DND-41 (cell line): ENCODE data around the gene APOBEC3H.
"Not testable (repeated sequence)": the region's sequence is repeated elsewhere in the genome, so short reads cannot be mapped to it uniquely, and the experiment has no call there.

Experiments used
- ATAC-seq: fragments of 200-7000 bp; cut with Tn5 transposase; 3 replicates; pipeline ENCODE4 v1.9.1; 2021; ENCODE audit warnings: low read depth; ENCODE audit not compliant: insufficient read depth
- DNase-seq: peaks from one replicate; pipeline ENCODE4 v3.0.0-alpha.2; 2020
- H2AFZ ChIP-seq: 2 replicates; pipeline ENCODE4 v1.6.0; 2012; ENCODE audit warnings: low read depth, low read length
- H3K27ac ChIP-seq: 2 replicates; pipeline ENCODE4 v1.5.1; 2012; ENCODE audit warnings: low read length, inconsistent platforms
- H3K27me3 ChIP-seq: fragments of 200-600 bp; sonication (generic); 2 replicates; pipeline ENCODE4 v1.6.0; 2012; ENCODE audit warnings: low read length, mild to moderate bottlenecking, inconsistent platforms; ENCODE audit not compliant: insufficient read depth, poor library complexity
- H3K36me3 ChIP-seq: 2 replicates; pipeline ENCODE4 v1.5.1; 2012; ENCODE audit warnings: low read length, inconsistent platforms; ENCODE audit not compliant: insufficient read depth
- H3K4me1 ChIP-seq: 2 replicates; pipeline ENCODE4 v1.5.1; 2012; ENCODE audit warnings: mild to moderate bottlenecking, low read length; ENCODE audit not compliant: insufficient read depth
- H3K4me2 ChIP-seq: 2 replicates; pipeline ENCODE4 v1.6.0; 2012; ENCODE audit warnings: mild to moderate bottlenecking, moderate library complexity, low read length, inconsistent platforms; ENCODE audit not compliant: insufficient read depth
- H3K4me3 ChIP-seq, 2 experiments: fragments of 200-600 bp in 1 of 2; shearing (Covaris generic) in 1 of 2; 2 replicates each; pipeline ENCODE4 v1.5.1; 2012 to 2016; ENCODE audit warnings: inconsistent platforms in 2 of 2, low read length in 2 of 2, mild to moderate bottlenecking in 2 of 2, low read depth in 1 of 2, moderate library complexity in 1 of 2
- H3K79me2 ChIP-seq: 2 replicates; pipeline ENCODE4 v1.6.0; 2012; ENCODE audit warnings: low read length, inconsistent platforms; ENCODE audit not compliant: insufficient read depth
- H3K9ac ChIP-seq: 2 replicates; pipeline ENCODE4 v1.6.0; 2012; ENCODE audit warnings: low read depth, mild to moderate bottlenecking, inconsistent platforms, low read length, moderate library complexity
- H3K9me3 ChIP-seq: 2 replicates; pipeline ENCODE4 v1.5.1; 2012; ENCODE audit warnings: low read length, moderate library complexity, mild to moderate bottlenecking, inconsistent platforms; ENCODE audit not compliant: insufficient read depth, severe bottlenecking
- H4K20me1 ChIP-seq: 2 replicates; pipeline ENCODE4 v1.6.0; 2012; ENCODE audit warnings: low read length; ENCODE audit not compliant: insufficient read depth
- CTCF ChIP-seq: IDR thresholded peaks from 2 replicates; pipeline ENCODE4 v1.5.1; 2012; ENCODE audit warnings: borderline replicate concordance, low read length, moderate library complexity, mild to moderate bottlenecking; ENCODE audit not compliant: poor library complexity, severe bottlenecking; ENCODE audit errors: extremely low read depth
- EZH2 ChIP-seq: IDR thresholded peaks from 3 replicates; pipeline ENCODE4 v1.6.1; 2012; ENCODE audit warnings: borderline replicate concordance, low read depth, mild to moderate bottlenecking, moderate library complexity, low read length, inconsistent platforms; ENCODE audit not compliant: severe bottlenecking

The APOBEC3H gene

DNA sequence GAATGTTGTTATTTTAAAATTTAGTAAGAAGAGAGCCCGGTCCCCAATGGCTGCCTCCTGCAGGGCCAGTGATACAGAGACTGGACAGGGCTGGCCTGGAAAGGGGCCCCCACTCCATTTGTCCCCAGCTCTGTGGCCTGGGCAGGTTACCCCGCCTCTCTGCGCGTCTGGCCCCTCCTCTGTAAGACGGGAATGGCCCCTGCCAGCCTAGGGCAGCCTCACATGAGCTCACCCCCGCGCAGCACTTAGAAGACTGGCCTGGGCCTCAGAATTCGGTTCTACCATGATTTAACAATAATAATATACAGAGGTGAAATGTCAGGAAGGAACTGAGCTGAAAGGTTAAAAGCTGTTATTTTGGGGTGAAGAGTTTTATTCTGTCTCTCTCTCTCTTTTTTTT lies 18.7 kb upstream of the APOBEC3H start:
- H3K4me1 ChIP-seq: peaks cover 15% of the 10 kb centered on the region
- H4K20me1 ChIP-seq: no peaks in the 10 kb centered on the region
- H3K4me2 ChIP-seq: peak overlapping the region; percentile 93; the same call in 1 of the 2 replicates
- no peaks in the 10 kb centered on the region for H3K79me2 ChIP-seq
- H3K27me3 ChIP-seq: no peaks in the 10 kb centered on the region
- no peak overlapping the region for H3K9ac ChIP-seq
- no peak overlapping the region; the same call in 1 of the 2 replicates for H3K27ac ChIP-seq
- H3K36me3 ChIP-seq: no peaks in the 10 kb centered on the region
- H3K4me3 ChIP-seq: no peak overlapping the region
- H3K9me3 ChIP-seq: no peaks in the 10 kb centered on the region
- no peak for TF ChIP-seq EZH2
- no peak for TF ChIP-seq CTCF
- ATAC-seq (no peak), DNase-seq (no peak)
- H2AFZ ChIP-seq: no peak overlapping the region

- H3K4me2 ChIP-seq, H3K27me3 ChIP-seq, H3K79me2 ChIP-seq, H3K27ac ChIP-seq, H2AFZ ChIP-seq, ATAC-seq, H3K4me3 ChIP-seq, H3K9me3 ChIP-seq, H4K20me1 ChIP-seq, H3K9ac ChIP-seq, DNase-seq, H3K36me3 ChIP-seq: not testable (repeated sequence)
- peaks cover 15% of the 10 kb centered on the region for H3K4me1 ChIP-seq
These were observed 17.9 kb upstream of the APOBEC3H start for GRCh38 chr22:39079054-39079637.

DNA sequence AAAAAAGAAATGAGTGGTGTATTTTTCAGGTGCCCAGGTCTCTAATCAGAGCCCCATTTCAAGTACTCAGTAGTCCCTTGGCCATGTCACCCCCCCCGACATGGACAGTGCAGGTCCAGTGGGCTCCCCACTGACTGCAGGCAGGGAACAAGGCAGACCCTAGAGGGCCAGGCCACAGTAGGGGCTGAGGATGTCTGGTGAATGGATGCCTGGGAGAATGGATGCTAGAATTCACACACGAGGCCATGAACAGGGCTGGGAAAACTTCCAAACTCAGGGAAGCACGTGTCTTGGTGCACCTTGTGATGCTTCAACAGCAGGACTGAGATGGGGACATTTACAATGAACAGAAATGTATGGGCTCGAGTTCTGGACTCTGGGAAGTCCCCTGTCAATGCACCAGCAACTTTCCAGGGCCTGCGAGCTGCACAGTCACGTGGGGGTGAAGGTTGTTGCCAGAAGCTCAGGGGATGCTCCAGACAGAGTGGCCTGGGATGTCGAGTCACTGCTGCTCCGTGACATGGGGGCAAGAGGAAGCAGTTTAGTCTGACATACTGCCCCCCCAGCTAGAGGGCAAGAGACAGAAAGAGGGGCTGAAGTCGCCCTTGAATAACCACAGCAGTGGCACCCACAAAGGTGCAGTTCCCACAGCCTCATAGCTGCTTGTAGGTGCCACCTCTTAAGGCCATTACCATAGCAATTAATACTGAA lies 16.8 kb upstream of the APOBEC3H start:
- no peak overlapping the region for H3K4me2 ChIP-seq
- no peaks in the 10 kb centered on the region for H3K9me3 ChIP-seq
- ATAC-seq (no peak), DNase-seq (no peak)
- TF ChIP-seq CTCF (no peak), EZH2 (no peak)
- H3K36me3 ChIP-seq: no peaks in the 10 kb centered on the region
- H3K4me3 ChIP-seq: no peak overlapping the region
- H3K27ac ChIP-seq: no peak overlapping the region
- H3K27me3 ChIP-seq: no peaks in the 10 kb centered on the region
- H3K9ac ChIP-seq: no peak overlapping the region
- no peaks in the 10 kb centered on the region for H4K20me1 ChIP-seq
- H3K79me2 ChIP-seq: no peaks in the 10 kb centered on the region
- peaks cover 15% of the 10 kb centered on the region for H3K4me1 ChIP-seq
- H2AFZ ChIP-seq: no peak overlapping the region

- Histone ChIP-seq H3K79me2 (no peaks in the 10 kb centered on the region), H3K4me1 (peaks cover 15% of the 10 kb centered on the region), H3K9ac (no peak overlapping the region), H3K4me3 (no peak overlapping the region), H3K27me3 (no peaks in the 10 kb centered on the region), H2AFZ (no peak overlapping the region), H3K9me3 (no peaks in the 10 kb centered on the region), H4K20me1 (no peaks in the 10 kb centered on the region), H3K36me3 (no peaks in the 10 kb centered on the region), H3K27ac (no peak overlapping the region), H3K4me2 (no peak overlapping the region)
- no peak for TF ChIP-seq CTCF
- no peak for TF ChIP-seq EZH2
- DNase-seq: no peak
- ATAC-seq: no peak
These were observed 16.0 kb upstream of the APOBEC3H start for GRCh38 chr22:39081016-39081415.
